GM21360 (cell line): ENCODE data around the gene FKBP1B.
"Not testable (repeated sequence)": the region's sequence is repeated elsewhere in the genome, so short reads cannot be mapped to it uniquely, and the experiment has no call there.

ENCODE experiments used
- ATAC-seq: cut with Tn5 transposase; IDR thresholded peaks from one replicate; pipeline ENCODE4 v1.9.1; 2021; ENCODE audit warnings: mild to moderate bottlenecking, moderate library complexity; ENCODE audit not compliant: unreplicated experiment

The FKBP1B gene

DNA sequence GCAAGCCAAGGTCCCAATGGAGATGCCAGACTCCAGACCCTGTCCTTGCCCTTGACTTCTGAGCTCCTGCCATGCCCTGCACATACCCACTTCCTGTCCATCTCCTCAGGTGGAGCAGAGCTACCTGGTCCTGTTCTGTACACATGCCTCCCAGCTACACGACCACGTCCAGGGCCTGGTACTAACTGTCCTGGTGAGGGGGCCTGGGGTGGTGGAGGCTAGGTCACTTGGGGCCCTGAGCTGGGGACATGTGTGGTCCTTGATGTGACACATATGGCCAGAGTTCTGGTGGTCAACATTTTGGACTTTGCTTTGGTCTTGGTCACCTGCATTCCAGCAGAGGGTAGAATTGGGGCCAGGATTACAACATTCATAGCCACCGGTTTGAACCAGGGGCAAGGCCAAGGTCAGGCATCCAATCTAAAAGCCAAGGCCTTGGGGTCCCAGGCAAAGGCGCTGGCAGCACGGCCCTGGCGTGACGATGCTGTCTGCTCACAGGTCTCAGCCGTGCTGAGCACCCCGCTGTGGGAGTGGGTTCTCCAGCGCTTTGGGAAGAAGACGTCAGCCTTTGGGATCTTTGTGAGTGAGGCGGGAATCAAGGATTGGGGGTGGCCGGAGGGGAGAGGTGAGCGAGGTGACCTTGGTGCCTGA, 27.1 kb upstream of the FKBP1B start:
- ATAC-seq, result no peak

DNA sequence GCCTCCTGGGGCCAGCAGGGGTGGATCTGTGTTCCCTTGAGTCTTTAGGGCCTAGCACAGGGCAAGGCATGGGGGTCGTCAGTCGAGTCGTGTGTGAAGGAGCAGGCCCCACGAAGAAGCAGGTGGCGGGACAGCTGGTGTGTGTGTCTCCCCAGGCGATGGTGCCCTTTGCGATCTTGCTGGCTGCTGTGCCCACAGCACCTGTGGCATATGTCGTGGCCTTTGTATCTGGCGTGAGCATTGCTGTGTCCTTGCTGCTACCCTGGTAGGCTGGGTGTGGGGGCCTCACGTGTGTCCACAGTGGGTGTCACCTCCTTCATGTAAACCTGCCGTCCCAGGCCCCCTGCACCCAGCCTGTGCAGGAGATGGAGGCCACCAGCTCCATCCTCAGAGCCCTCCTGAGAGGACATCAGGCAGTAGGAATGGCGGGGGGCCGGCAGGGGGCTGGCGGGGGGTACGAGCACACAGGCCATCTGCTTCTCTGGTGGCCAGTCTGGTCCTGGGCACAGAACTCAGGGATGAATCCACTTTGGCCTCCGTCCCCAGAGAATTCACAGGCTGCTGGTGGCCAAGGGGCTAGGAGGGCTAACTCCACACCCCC, 26.5 kb upstream of the FKBP1B start:
- no peak for ATAC-seq

GRCh38 chr2:24024018-24024417, 25.5 kb upstream of the FKBP1B start:
- no peak for ATAC-seq

GRCh38 chr2:24024996-24025663, 24.4 kb upstream of the FKBP1B start:
- ATAC-seq, result no peak

DNA sequence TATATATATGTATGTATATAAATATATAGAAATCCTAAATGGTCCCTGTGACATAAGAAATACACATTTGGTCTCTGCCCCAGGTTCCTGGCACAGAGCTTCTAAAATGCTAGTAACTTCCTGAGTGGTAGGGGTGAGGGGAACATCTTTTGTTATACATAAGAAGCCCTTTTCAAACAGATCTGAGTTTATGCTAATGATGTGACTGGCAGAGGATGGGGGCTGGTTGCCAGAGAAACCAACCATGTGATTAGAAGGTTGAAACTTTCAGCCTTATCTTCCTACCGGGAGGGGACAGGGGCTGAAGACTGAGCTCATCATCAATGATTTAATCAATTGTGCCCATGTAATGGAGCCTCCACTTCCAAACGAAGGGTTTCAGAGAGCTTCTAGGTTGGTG, 23.3 kb upstream of the FKBP1B start:
- no peak for ATAC-seq

DNA sequence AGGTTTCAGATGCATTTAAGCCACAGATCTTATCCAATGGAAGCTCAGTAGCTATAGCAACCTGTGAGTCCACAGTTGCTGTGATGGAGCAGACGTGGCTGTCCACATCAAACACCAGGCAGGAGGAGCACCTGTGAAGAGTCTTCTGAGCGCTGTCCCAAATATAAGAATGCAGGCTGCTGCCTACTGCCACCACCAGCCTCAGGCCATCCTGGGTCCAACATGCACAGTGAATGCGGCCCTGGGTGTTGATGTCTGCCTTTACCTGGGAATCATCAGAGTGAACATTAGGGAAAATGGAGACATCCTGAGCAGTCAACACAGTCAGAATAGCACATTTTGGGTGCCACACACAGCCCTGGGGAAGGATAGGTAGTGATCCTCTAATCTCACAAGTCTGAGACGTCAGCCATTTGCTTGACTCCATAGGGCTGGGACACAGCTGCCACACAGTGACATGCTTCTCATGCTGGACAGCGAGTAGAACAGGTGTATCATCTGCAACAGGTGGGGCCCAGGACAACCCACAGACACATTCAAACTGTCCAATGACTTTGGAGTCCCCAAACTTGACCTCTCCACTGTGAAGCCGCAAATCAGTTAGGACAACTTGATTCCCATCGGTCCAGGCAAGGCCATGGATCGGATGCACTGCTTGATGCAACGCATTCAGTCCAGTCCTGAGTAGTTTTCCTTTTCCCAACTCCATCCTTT, 10.6 kb upstream of the FKBP1B start:
- no peak for ATAC-seq

DNA sequence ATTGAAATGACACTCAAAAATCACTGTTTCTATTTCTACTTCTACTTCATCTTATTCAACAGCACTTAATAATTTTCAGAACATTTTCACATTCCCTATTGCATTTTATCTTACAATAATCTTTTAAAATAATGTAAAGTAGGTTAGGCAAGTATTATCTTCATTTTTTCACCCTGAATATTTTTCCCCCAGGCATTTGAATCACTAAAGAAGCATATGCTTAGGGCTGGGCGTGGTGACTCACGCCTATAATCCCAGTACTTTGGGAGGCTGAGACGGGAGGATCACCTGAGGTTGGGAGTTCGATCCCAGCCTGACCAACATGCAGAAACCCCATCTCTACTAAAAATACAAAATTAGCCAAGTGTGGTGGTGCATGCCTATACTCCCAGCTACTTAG, 9.0 kb upstream of the FKBP1B start:
- ATAC-seq, result no peak

- ATAC-seq, result not testable (repeated sequence)
Measured at GRCh38 chr2:24043133-24043532, 6.4 kb upstream of the FKBP1B start.

DNA sequence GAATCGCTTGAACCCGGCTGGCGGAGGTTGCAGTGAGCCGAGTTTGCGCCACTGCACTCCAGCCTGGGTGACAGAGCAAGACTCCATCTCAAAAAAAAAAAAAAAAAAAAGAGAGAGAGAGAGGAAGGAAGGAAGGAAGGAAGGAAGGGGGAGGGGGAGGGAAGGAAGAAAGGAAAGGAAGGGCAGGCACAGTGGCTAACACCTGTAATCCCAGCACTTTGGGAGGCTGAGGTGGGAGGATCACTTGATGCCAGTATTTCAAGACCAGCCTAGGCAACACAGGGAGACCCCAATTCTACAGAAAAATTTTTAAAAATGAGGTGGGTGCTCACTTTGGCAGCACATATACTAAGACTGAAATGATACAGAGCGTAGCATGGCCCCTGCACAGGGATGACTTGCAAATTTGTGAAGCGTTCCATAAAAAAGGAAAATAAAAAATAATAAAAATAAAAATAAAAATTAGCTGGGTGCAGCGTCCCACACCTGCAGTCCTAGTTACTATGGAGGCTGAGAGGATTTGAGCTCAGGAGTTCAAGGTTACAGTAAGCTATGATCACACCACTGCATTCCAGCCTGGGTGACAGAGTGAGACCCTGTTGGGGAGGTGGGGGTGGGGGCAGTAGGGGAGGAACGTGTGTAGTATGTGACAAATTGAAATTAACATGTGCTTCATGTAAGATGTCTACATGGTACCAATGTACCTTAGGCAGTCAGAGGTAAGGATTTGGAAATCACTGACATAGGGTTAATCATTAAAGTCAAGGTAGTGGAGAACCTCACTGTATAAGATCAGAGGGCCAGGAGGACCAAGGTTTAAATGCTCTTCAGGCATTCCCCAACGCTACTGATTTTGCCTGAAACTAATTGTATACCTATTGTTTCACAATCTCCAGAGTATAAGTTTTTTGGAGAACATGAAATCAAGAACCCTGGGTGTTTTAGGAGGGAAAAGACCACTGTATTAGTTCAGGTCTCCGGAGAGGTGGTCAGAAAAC, 3.7 kb upstream of the FKBP1B start:
- ATAC-seq, result no peak

- ATAC-seq, result no peak
Measured at GRCh38 chr2:24046599-24046929, 3.0 kb upstream of the FKBP1B start.

DNA sequence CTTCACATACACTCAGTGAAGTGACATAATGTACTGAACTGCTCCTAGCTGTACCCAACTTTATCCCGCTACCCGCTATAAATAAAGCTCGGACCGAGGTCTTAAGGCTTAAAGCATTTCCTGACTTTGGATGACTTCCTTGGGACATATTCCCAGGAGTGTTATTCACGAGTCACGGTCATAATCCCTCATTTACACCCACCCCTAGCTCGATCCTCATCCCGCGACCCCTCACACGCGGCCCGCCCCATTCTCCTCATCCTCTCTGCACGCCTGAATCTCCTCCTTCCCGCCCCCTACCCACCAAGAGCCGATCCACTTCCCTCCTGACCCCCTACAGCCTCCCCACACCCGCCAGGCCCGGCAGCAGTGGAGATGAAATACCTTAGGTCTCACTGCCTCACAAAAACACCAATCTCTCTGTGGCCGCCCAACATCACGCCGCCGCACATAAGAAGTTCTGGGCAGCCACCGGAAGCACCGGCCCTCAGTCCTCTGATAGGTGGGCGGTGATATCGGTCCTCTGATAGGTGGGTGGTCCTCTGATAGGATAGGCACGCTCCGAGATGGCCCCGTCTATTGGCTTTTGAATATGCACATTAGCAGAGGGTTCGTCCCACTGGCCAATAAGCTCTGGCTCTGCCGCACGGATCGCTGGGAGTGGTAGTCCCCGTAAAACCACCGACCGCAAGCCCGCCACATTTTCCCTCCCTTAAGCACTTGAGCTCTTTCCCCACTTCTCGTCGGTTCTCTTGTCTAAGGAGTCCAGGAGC, 2.4 kb upstream of the FKBP1B start, which contains the start of gene WDCP:
TSS of gene WDCP (minus strand) at position 462 of the 773 bp plus-strand sequence. CDS start 7,897 bp downstream, outside the sequence.
- ATAC-seq, result peak; percentile 98

- no peak for ATAC-seq
Measured at GRCh38 chr2:24047703-24048033, 1.9 kb upstream of the FKBP1B start.

GRCh38 chr2:24048769-24049484, 614 bp upstream of the FKBP1B start:
- ATAC-seq, result no peak

DNA sequence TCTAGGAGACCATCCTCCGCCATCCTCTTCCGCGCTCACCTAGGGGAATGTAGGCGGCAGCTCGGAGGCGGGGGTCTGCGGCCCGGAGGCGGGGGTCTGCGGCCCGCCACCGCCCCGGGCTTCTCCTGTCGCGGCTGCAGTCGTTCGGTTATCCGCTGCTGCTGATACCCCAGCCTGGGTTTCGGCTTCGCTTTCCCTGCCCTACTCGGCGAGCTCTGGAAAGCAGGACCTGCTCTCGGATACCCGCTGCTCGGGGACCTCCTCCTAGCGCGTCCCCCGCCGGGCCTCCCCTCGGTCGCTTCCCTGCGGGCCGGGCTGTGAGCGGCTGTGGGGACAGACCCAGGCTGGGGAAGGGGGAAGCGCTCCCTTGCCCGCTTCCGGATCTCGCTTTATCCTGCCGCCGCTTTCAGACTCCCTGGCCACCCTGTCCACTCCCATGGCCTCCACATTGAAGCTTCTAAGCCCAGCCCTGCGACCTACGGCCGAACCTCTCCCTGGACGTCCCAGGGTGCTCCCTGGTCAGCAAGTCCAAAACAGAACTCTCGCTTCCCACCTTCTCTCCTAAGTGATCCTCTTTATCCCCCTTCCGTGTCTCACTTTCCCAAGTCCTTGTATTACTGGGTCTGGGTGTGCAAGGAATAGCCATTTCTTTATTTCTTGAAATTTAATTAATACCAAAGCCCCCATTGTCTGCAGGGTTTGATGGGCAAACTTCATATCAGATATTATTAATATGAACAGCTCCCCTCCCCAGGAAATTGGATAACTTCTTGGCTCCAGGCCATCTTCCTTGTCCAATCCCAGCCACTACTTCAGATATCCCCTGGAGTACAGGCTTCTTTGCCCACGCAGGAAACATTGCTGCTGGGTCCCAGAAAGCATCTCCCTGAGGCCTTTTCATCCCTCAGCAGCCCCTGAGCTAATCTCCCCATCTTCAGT, 769 bp downstream of the FKBP1B start:
- no peak for ATAC-seq

GRCh38 chr2:24051833-24052232, 2.3 kb downstream of the FKBP1B start:
- ATAC-seq, result no peak

GRCh38 chr2:24052951-24053350, 3.4 kb downstream of the FKBP1B start:
- ATAC-seq, result no peak

GRCh38 chr2:24054366-24055010, 4.9 kb downstream of the FKBP1B start:
- no peak for ATAC-seq

- no peak for ATAC-seq
Measured at GRCh38 chr2:24055750-24056149, 6.2 kb downstream of the FKBP1B start.
